Esophagus squamous epithelium (tissue), 4 donors: ENCODE measurements around the gene OR51E1.

ENCODE experiments used
- CTCF ChIP-seq, 6 experiments: fragments of 450-650 bp in 4 of 6; fragments of 200-600 bp in 2 of 6; sonication (generic) in 2 of 6; IDR thresholded peaks; one replicate each; pipeline ENCODE4 v1.5.1; 2016 to 2019; ENCODE audit warnings: antibody characterized with exemption in 6 of 6, mild to moderate bottlenecking in 4 of 6, moderate library complexity in 4 of 6
- POLR2A ChIP-seq, 4 donors: fragments of 450-650 bp; IDR thresholded peaks; one replicate each; pipeline ENCODE4 v1.6.1; 2017; ENCODE audit warnings: antibody characterized with exemption in 4 of 4, mild to moderate bottlenecking in 4 of 4, moderate library complexity in 3 of 4

GRCh38 chr11:4647766-4648165, 4.0 kb downstream of the OR51E1 start:
- TF ChIP-seq CTCF (IDR thresholded peaks at IDR 0.05) (no peak), POLR2A (IDR thresholded peaks at IDR 0.05) (no peak)
